ENCODE data around the gene VPS41. TPM values are rescaled to one million over a fixed set of nuclear protein-coding genes. Genes with fewer than 3 reads are reported as not detected.

The VPS41 gene
- polyA plus RNA-seq, 3 donors: 12.7 to 62.2 (median 56.7) TPM

DNA sequence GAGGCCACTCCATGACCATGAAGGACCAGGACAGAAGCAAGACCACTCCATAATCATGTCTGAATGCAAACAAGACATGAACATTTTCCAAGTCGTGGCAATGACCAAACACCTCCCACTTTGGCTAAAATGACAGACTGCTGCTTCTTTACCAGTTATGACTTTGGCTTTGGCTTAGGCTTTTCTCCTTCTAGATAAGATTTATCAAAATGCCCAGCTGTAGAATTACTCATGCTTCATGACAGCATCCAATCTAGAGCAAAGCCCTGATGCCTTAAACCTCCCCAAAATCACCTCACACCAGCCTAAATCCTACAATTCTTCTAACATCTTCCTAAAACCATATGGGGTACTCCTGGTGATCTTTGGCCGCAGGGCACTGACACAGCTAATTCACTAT, 102.1 kb downstream of the VPS41 start:
- Histone ChIP-seq H3K4me2 (replicated peaks; ENCODE audit: extremely low read depth, low read length, poor library complexity, severe bottlenecking) (no peak overlapping the region), H3K79me2 (ENCODE audit: insufficient read depth, low read length) (no peaks in the 10 kb centered on the region), H3K27ac (ENCODE audit: low read depth in 1 of 2, low read length in 2 of 2) (no peak overlapping the region), H4K20me1 (ENCODE audit: insufficient read depth, low read length) (no peaks in the 10 kb centered on the region), H3K4me3 (replicated peaks in 1 of 3; ENCODE audit: low read depth in 2 of 3, low read length in 3 of 3) (no peak overlapping the region), H3K9ac (ENCODE audit: insufficient read depth, low read length, poor library complexity, severe bottlenecking) (no peak overlapping the region), H3K4me1 (ENCODE audit: control insufficient read depth in 1 of 2, insufficient read depth in 2 of 2, low read length in 2 of 2) (no peaks in the 10 kb centered on the region), H3K9me3 (replicated peaks in 1 of 2; ENCODE audit: control insufficient read depth in 1 of 2, insufficient read depth in 1 of 2, low read length in 2 of 2) (no peaks in the 10 kb centered on the region), H3K36me3 (replicated peaks in 1 of 2; ENCODE audit: control insufficient read depth in 1 of 2, insufficient read depth in 2 of 2, low read length in 2 of 2) (peaks cover 8 to 13% of the 10 kb centered on the region in 2 donors), H3K27me3 (ENCODE audit: control insufficient read depth in 2 of 2, insufficient read depth in 2 of 2, low read length in 2 of 2) (no peaks in the 10 kb centered on the region), H2AFZ (ENCODE audit: insufficient read depth, low read depth, low read length, poor library complexity, severe bottlenecking) (no peak overlapping the region)
- Mint-ChIP-seq H3K27ac (no peak overlapping the region), H3K4me3 (no peak overlapping the region), H3K9me3 (no peaks in the 10 kb centered on the region), H3K36me3 (peaks cover 21 to 24% of the 10 kb centered on the region in 2 donors), H3K4me1 (no peaks in the 10 kb centered on the region), H3K27me3 (ENCODE audit: low read depth in 3 of 3) (no peaks in the 10 kb centered on the region)
- 70% methylated on average over 1 of the region's 2 CpGs for WGBS (ENCODE audit: insufficient coverage)
- intact Hi-C loops (cut with micrococcal nuclease): no loop called here
- no peak for DNase-seq
- no peak for TF ChIP-seq CTCF (IDR thresholded peaks at IDR 0.05)

- Histone ChIP-seq H3K79me2 (ENCODE audit: insufficient read depth, low read length) (no peaks in the 10 kb centered on the region), H3K4me1 (ENCODE audit: control insufficient read depth in 1 of 2, insufficient read depth in 2 of 2, low read length in 2 of 2) (no peaks in the 10 kb centered on the region), H3K27ac (ENCODE audit: low read depth in 1 of 2, low read length in 2 of 2) (no peak overlapping the region), H3K36me3 (replicated peaks in 1 of 2; ENCODE audit: control insufficient read depth in 1 of 2, insufficient read depth in 2 of 2, low read length in 2 of 2) (peaks cover 8 to 21% of the 10 kb centered on the region in 2 donors), H3K27me3 (ENCODE audit: control insufficient read depth in 2 of 2, insufficient read depth in 2 of 2, low read length in 2 of 2) (no peaks in the 10 kb centered on the region), H4K20me1 (ENCODE audit: insufficient read depth, low read length) (no peaks in the 10 kb centered on the region), H2AFZ (ENCODE audit: insufficient read depth, low read depth, low read length, poor library complexity, severe bottlenecking) (no peak overlapping the region), H3K9me3 (replicated peaks in 1 of 2; ENCODE audit: control insufficient read depth in 1 of 2, insufficient read depth in 1 of 2, low read length in 2 of 2) (no peaks in the 10 kb centered on the region), H3K4me3 (replicated peaks in 1 of 3; ENCODE audit: low read depth in 2 of 3, low read length in 3 of 3) (no peak overlapping the region), H3K4me2 (replicated peaks; ENCODE audit: extremely low read depth, low read length, poor library complexity, severe bottlenecking) (no peak overlapping the region), H3K9ac (ENCODE audit: insufficient read depth, low read length, poor library complexity, severe bottlenecking) (no peak overlapping the region)
- 100% methylated on average over 2 of the region's 4 CpGs for WGBS (ENCODE audit: insufficient coverage)
- H3K36me3 Mint-ChIP-seq: peaks cover 27 to 34% of the 10 kb centered on the region in 2 donors
- no peak overlapping the region for H3K27ac Mint-ChIP-seq
- no peaks in the 10 kb centered on the region for H3K4me1 Mint-ChIP-seq
- H3K27me3 Mint-ChIP-seq (ENCODE audit: low read depth in 3 of 3): peaks cover 0 to 1% (median 0%) of the 10 kb centered on the region in 3 donors
- H3K9me3 Mint-ChIP-seq: no peaks in the 10 kb centered on the region
- TF ChIP-seq CTCF (IDR thresholded peaks at IDR 0.05): no peak
- no peak overlapping the region for H3K4me3 Mint-ChIP-seq
- intact Hi-C loops (cut with micrococcal nuclease): no loop called here
- no peak for DNase-seq
Observed at GRCh38 chr7:38801786-38802185, 107.2 kb downstream of the VPS41 start.

All from CD14-positive monocyte (primary cell).